Measurements from ENCODE around the gene KCNG3. TPM values are rescaled to one million over a fixed set of nuclear protein-coding genes. Genes with fewer than 3 reads are reported as not detected.

The KCNG3 gene
- total RNA-seq, 4 donors from 2014 or later, result not detected

GRCh38 chr2:42510191-42510590, 16.4 kb upstream of the KCNG3 start:
- H3K4me3 ChIP-seq (replicated peaks in 1 of 3), result no peak overlapping the region
- H3K4me1 ChIP-seq, result no peaks in the 10 kb centered on the region
- intact Hi-C loops (cut with DNase I), result no loop called here
- H3K27ac ChIP-seq, result no peak overlapping the region
- H3K27me3 ChIP-seq, result no peaks in the 10 kb centered on the region
- no peak for TF ChIP-seq POLR2A (IDR thresholded peaks at IDR 0.05)
- TF ChIP-seq, protein P1, sequence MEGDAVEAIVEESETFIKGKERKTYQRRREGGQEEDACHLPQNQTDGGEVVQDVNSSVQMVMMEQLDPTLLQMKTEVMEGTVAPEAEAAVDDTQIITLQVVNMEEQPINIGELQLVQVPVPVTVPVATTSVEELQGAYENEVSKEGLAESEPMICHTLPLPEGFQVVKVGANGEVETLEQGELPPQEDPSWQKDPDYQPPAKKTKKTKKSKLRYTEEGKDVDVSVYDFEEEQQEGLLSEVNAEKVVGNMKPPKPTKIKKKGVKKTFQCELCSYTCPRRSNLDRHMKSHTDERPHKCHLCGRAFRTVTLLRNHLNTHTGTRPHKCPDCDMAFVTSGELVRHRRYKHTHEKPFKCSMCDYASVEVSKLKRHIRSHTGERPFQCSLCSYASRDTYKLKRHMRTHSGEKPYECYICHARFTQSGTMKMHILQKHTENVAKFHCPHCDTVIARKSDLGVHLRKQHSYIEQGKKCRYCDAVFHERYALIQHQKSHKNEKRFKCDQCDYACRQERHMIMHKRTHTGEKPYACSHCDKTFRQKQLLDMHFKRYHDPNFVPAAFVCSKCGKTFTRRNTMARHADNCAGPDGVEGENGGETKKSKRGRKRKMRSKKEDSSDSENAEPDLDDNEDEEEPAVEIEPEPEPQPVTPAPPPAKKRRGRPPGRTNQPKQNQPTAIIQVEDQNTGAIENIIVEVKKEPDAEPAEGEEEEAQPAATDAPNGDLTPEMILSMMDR (IDR thresholded peaks at IDR 0.05), result no peak
- WGBS, 2 donors, result 69 to 84% methylated on average over 6 of the region's 6 CpGs
- no peaks in the 10 kb centered on the region for H3K36me3 ChIP-seq
- H3K9me3 ChIP-seq, result no peaks in the 10 kb centered on the region
- DNase-seq, result no peak

GRCh38 chr2:42504364-42505230, 10.8 kb upstream of the KCNG3 start:
- WGBS, 2 donors, result 90 to 91% methylated on average over 10 of the region's 10 CpGs
- TF ChIP-seq POLR2A (IDR thresholded peaks at IDR 0.05), result no peak
- TF ChIP-seq, protein P1 (IDR thresholded peaks at IDR 0.05), result no peak

DNA sequence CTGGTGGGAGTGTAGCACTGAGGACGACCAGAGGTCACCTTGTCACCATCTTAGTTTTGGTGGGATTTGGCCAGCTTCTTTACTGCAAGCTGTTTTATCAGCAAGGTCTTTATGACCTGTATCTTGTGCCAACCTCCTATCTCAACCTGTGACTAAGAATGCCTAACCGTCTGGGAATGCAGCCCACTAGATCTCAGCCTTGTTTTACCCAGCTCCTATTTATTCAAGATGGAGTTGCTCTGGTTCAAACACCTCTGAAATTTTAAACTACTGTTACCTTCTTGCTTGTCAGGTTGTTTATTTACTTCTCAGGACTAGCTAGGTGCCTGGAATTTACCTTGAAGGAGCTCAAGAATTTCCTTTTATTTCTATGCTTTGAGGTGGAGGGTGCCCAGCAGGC, 9.5 kb upstream of the KCNG3 start:
- intact Hi-C loops (cut with DNase I), result no loop called here
- H3K27me3 ChIP-seq, result no peaks in the 10 kb centered on the region
- H3K36me3 ChIP-seq, result no peaks in the 10 kb centered on the region
- 74 to 82% methylated on average over 2 of the region's 2 CpGs for WGBS, 2 donors
- H3K4me3 ChIP-seq (replicated peaks in 1 of 3), result no peak overlapping the region
- no peaks in the 10 kb centered on the region for H3K9me3 ChIP-seq
- H3K27ac ChIP-seq, result no peak overlapping the region
- no peak for DNase-seq
- TF ChIP-seq, protein P1 (IDR thresholded peaks at IDR 0.05), result no peak
- TF ChIP-seq POLR2A (IDR thresholded peaks at IDR 0.05), result no peak
- H3K4me1 ChIP-seq, result no peaks in the 10 kb centered on the region

More at GRCh38 chr2:42504364-42505230, 10.8 kb upstream of the KCNG3 start:
- no peak overlapping the region for H3K27ac ChIP-seq
- no peaks in the 10 kb centered on the region for H3K9me3 ChIP-seq
- DNase-seq, result no peak
- no peaks in the 10 kb centered on the region for H3K27me3 ChIP-seq
- intact Hi-C loops (cut with DNase I), result no loop called here
- H3K4me3 ChIP-seq (replicated peaks in 1 of 3), result no peak overlapping the region
- H3K4me1 ChIP-seq, result no peaks in the 10 kb centered on the region
- no peaks in the 10 kb centered on the region for H3K36me3 ChIP-seq

DNA sequence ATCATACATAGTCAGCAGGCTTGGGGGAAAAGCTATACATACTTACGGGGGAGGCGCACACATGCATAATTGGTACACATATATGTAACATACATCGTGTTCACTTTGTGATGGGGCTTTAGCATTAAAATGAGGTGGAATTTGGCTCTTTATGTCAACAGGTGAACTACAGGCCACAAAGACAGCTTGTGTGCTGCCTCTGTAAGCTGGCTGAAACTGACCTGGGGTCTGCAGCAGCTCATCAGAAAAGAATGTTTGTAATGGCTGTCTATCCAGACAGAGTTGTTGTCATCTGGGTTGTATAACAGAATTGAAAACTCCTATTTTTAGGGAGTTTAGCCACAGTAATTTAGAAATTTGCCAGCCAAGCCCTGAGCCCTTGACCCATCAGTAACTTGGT, 4.7 kb upstream of the KCNG3 start:
- H3K36me3 ChIP-seq, result no peaks in the 10 kb centered on the region
- H3K27me3 ChIP-seq, result no peaks in the 10 kb centered on the region
- H3K9me3 ChIP-seq, result no peaks in the 10 kb centered on the region
- WGBS, 2 donors, result 87 to 89% methylated on average over 3 of the region's 3 CpGs
- H3K27ac ChIP-seq, result no peak overlapping the region
- TF ChIP-seq, protein P1 (IDR thresholded peaks at IDR 0.05), result no peak
- no peak for TF ChIP-seq POLR2A (IDR thresholded peaks at IDR 0.05)
- peaks cover 7 to 11% of the 10 kb centered on the region in 2 donors for H3K4me1 ChIP-seq
- no peak for DNase-seq
- intact Hi-C loops (cut with DNase I), result loop anchor here (10.0 kb wide), 1 partner anchor 166 kb away; no protein-coding TSS in a partner anchor
- H3K4me3 ChIP-seq (replicated peaks in 1 of 3), result no peak overlapping the region

- Histone ChIP-seq H3K36me3 (no peaks in the 10 kb centered on the region), H3K27me3 (no peaks in the 10 kb centered on the region), H3K27ac (no peak overlapping the region), H3K4me1 (peaks cover 7 to 15% of the 10 kb centered on the region in 2 donors), H3K4me3 (replicated peaks in 1 of 3) (no peak overlapping the region), H3K9me3 (no peaks in the 10 kb centered on the region)
- intact Hi-C loops (cut with DNase I), result loop anchor here (10.0 kb wide), 1 partner anchor 169 kb away; no protein-coding TSS in a partner anchor
- no peak for DNase-seq
- TF ChIP-seq, protein P1 (IDR thresholded peaks at IDR 0.05), result no peak
- no peak for TF ChIP-seq POLR2A (IDR thresholded peaks at IDR 0.05)
- WGBS, 2 donors, result 61 to 64% methylated on average over 6 of the region's 6 CpGs
These were observed 1.8 kb upstream of the KCNG3 start for GRCh38 chr2:42495611-42496010.
